ENCODE measurements around the gene ANKRD55. TPM values are rescaled to one million over a fixed set of nuclear protein-coding genes. Genes with fewer than 3 reads are reported as not detected.
A peak's percentile ranks its signal among the peaks of the same experiment; 100 is the strongest.
"Not testable (repeated sequence)": the region's sequence is repeated elsewhere in the genome, so short reads cannot be mapped to it uniquely, and the experiment has no call there.

The ANKRD55 gene
- total RNA-seq, 4 donors from 2014 or later = 0.09 TPM; not detected in 3

- intact Hi-C loops (cut with DNase I) = no loop called here
- peaks cover 0 to 7% (median 1%) of the 10 kb centered on the region in 3 donors for H3K4me1 ChIP-seq
- 60 to 72% methylated on average over 6 of the region's 6 CpGs for WGBS, 2 donors
Measured at GRCh38 chr5:56105511-56106291, 127.4 kb downstream of the ANKRD55 start.

DNA sequence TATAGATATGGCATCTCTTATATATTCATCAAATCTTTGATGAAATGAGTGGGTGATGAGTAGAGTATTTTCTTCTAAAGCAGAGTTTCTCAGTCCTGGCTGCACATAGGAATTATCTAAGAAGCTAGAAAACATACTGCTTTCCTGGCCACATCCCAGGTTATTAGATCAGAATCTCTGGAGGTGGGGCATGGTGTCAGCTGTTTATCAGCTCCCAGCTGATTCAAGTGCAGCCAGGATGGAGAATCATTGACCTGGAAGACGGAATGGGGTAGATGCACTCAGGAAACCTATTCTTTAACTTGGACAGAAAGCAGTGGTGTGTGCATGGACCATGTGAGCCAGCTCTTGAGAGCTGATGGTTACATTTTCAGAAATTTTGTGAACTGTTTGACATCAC lies 130.2 kb downstream of the ANKRD55 start:
- 53 to 56% methylated on average over 1 of the region's 1 CpG for WGBS, 2 donors
- Histone ChIP-seq H3K4me1 (peaks cover 5 to 35% (median 12%) of the 10 kb centered on the region in 3 donors), H3K27ac (no peak overlapping the region), H3K36me3 (no peaks in the 10 kb centered on the region), H3K27me3 (no peaks in the 10 kb centered on the region), H3K9me3 (no peaks in the 10 kb centered on the region), H3K4me3 (no peak overlapping the region)
- intact Hi-C loops (cut with DNase I) = no loop called here
- no peak for TF ChIP-seq CTCF (IDR thresholded peaks at IDR 0.05)
- TF ChIP-seq POLR2A (IDR thresholded peaks at IDR 0.05) = no peak
- no peak for DNase-seq

More at GRCh38 chr5:56105511-56106291, 127.4 kb downstream of the ANKRD55 start:
- Histone ChIP-seq H3K4me3 (no peak overlapping the region), H3K27me3 (no peaks in the 10 kb centered on the region), H3K9me3 (no peaks in the 10 kb centered on the region), H3K36me3 (no peaks in the 10 kb centered on the region), H3K27ac (no peak overlapping the region)
- TF ChIP-seq POLR2A (IDR thresholded peaks at IDR 0.05) (no peak), CTCF (IDR thresholded peaks at IDR 0.05) (no peak)
- no peak for DNase-seq

GRCh38 chr5:56102207-56102606 lies 130.9 kb downstream of the ANKRD55 start:
- H3K4me1 ChIP-seq = peaks cover 5 to 42% (median 12%) of the 10 kb centered on the region in 3 donors
- DNase-seq; H3K27ac ChIP-seq; intact Hi-C loops (cut with DNase I); H3K27me3 ChIP-seq; H3K36me3 ChIP-seq; H3K9me3 ChIP-seq; H3K4me3 ChIP-seq: not testable (repeated sequence)
- WGBS, 2 donors = 86 to 90% methylated on average over 9 of the region's 9 CpGs

- Histone ChIP-seq H3K4me3 (no peak overlapping the region), H3K27me3 (no peaks in the 10 kb centered on the region), H3K36me3 (no peaks in the 10 kb centered on the region), H3K9me3 (no peaks in the 10 kb centered on the region), H3K4me1 (peaks cover 5 to 43% (median 12%) of the 10 kb centered on the region in 3 donors), H3K27ac (no peak overlapping the region)
- no peak for DNase-seq
- TF ChIP-seq CTCF (IDR thresholded peaks at IDR 0.05) = no peak
- WGBS, 2 donors = 55 to 59% methylated on average over 3 of the region's 3 CpGs
- intact Hi-C loops (cut with DNase I) = no loop called here
Measured at GRCh38 chr5:56101180-56101579, 131.9 kb downstream of the ANKRD55 start.

- Histone ChIP-seq H3K27me3 (no peaks in the 10 kb centered on the region), H3K27ac (peak overlapping the region in 1 of 4 donors; percentile 54), H3K4me3 (no peak overlapping the region), H3K4me1 (peaks cover 5 to 43% (median 12%) of the 10 kb centered on the region in 3 donors), H3K36me3 (no peaks in the 10 kb centered on the region), H3K9me3 (no peaks in the 10 kb centered on the region)
- 40 to 45% methylated on average over 3 of the region's 3 CpGs for WGBS, 2 donors
- intact Hi-C loops (cut with DNase I) = no loop called here
- TF ChIP-seq CTCF (IDR thresholded peaks at IDR 0.05) (no peak), POLR2A (IDR thresholded peaks at IDR 0.05) (no peak)
- no peak for DNase-seq
Measured at GRCh38 chr5:56100439-56101176, 132.5 kb downstream of the ANKRD55 start.
